ENCODE measurements around the gene SLF2.

DNA sequence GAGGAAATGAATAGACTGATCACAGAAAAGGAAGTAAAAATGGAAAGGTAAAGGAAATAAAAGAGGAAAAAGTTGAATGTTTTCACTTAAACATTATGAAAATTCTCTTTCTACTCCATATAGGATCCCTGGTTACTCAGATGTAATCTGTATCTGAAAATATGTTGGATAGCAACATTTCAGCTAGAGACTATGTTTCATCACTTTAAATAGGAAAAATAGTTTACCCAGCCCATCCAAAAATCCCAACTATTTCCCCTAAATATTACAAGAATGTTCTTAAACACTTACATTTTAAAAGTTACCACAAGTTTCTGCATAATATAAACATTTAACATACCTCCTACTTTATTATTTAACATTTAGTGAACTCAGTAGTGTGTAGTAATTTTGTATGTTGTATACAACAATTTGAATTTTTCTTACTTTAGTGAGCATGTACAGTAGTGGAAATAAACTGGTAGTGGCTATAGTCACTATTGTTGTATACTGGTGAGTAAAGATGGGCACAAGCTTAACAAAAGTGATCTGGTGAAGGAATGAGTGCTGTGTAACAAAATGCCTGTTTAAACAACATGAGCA, 27.1 kb downstream of the SLF2 start:
- TF ChIP-seq, protein P1, sequence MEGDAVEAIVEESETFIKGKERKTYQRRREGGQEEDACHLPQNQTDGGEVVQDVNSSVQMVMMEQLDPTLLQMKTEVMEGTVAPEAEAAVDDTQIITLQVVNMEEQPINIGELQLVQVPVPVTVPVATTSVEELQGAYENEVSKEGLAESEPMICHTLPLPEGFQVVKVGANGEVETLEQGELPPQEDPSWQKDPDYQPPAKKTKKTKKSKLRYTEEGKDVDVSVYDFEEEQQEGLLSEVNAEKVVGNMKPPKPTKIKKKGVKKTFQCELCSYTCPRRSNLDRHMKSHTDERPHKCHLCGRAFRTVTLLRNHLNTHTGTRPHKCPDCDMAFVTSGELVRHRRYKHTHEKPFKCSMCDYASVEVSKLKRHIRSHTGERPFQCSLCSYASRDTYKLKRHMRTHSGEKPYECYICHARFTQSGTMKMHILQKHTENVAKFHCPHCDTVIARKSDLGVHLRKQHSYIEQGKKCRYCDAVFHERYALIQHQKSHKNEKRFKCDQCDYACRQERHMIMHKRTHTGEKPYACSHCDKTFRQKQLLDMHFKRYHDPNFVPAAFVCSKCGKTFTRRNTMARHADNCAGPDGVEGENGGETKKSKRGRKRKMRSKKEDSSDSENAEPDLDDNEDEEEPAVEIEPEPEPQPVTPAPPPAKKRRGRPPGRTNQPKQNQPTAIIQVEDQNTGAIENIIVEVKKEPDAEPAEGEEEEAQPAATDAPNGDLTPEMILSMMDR (IDR thresholded peaks at IDR 0.05) = no peak
- TF ChIP-seq, protein P2, sequence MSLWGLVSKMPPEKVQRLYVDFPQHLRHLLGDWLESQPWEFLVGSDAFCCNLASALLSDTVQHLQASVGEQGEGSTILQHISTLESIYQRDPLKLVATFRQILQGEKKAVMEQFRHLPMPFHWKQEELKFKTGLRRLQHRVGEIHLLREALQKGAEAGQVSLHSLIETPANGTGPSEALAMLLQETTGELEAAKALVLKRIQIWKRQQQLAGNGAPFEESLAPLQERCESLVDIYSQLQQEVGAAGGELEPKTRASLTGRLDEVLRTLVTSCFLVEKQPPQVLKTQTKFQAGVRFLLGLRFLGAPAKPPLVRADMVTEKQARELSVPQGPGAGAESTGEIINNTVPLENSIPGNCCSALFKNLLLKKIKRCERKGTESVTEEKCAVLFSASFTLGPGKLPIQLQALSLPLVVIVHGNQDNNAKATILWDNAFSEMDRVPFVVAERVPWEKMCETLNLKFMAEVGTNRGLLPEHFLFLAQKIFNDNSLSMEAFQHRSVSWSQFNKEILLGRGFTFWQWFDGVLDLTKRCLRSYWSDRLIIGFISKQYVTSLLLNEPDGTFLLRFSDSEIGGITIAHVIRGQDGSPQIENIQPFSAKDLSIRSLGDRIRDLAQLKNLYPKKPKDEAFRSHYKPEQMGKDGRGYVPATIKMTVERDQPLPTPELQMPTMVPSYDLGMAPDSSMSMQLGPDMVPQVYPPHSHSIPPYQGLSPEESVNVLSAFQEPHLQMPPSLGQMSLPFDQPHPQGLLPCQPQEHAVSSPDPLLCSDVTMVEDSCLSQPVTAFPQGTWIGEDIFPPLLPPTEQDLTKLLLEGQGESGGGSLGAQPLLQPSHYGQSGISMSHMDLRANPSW (CRISPR knock-in tag; conservative IDR thresholded peaks at IDR 0.05; ENCODE audit: low read depth) = no peak
- TF ChIP-seq, protein P3, sequence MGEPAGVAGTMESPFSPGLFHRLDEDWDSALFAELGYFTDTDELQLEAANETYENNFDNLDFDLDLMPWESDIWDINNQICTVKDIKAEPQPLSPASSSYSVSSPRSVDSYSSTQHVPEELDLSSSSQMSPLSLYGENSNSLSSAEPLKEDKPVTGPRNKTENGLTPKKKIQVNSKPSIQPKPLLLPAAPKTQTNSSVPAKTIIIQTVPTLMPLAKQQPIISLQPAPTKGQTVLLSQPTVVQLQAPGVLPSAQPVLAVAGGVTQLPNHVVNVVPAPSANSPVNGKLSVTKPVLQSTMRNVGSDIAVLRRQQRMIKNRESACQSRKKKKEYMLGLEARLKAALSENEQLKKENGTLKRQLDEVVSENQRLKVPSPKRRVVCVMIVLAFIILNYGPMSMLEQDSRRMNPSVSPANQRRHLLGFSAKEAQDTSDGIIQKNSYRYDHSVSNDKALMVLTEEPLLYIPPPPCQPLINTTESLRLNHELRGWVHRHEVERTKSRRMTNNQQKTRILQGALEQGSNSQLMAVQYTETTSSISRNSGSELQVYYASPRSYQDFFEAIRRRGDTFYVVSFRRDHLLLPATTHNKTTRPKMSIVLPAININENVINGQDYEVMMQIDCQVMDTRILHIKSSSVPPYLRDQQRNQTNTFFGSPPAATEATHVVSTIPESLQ (CRISPR knock-in tag; IDR thresholded peaks at IDR 0.05) = no peak
- no peak for TF ChIP-seq ESRRA (CRISPR knock-in tag; IDR thresholded peaks at IDR 0.05; ENCODE audit: borderline replicate concordance)
- TF ChIP-seq, protein P4, sequence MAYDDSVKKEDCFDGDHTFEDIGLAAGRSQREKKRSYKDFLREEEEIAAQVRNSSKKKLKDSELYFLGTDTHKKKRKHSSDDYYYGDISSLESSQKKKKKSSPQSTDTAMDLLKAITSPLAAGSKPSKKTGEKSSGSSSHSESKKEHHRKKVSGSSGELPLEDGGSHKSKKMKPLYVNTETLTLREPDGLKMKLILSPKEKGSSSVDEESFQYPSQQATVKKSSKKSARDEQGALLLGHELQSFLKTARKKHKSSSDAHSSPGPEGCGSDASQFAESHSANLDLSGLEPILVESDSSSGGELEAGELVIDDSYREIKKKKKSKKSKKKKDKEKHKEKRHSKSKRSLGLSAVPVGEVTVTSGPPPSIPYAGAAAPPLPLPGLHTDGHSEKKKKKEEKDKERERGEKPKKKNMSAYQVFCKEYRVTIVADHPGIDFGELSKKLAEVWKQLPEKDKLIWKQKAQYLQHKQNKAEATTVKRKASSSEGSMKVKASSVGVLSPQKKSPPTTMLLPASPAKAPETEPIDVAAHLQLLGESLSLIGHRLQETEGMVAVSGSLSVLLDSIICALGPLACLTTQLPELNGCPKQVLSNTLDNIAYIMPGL (CRISPR knock-in tag; IDR thresholded peaks at IDR 0.05) = no peak
- TF ChIP-seq SP1 (CRISPR knock-in tag; conservative IDR thresholded peaks at IDR 0.05) = no peak
- TF ChIP-seq, protein P5, sequence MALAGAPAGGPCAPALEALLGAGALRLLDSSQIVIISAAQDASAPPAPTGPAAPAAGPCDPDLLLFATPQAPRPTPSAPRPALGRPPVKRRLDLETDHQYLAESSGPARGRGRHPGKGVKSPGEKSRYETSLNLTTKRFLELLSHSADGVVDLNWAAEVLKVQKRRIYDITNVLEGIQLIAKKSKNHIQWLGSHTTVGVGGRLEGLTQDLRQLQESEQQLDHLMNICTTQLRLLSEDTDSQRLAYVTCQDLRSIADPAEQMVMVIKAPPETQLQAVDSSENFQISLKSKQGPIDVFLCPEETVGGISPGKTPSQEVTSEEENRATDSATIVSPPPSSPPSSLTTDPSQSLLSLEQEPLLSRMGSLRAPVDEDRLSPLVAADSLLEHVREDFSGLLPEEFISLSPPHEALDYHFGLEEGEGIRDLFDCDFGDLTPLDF (CRISPR knock-in tag; IDR thresholded peaks at IDR 0.05) = no peak
- TF ChIP-seq, protein P6, sequence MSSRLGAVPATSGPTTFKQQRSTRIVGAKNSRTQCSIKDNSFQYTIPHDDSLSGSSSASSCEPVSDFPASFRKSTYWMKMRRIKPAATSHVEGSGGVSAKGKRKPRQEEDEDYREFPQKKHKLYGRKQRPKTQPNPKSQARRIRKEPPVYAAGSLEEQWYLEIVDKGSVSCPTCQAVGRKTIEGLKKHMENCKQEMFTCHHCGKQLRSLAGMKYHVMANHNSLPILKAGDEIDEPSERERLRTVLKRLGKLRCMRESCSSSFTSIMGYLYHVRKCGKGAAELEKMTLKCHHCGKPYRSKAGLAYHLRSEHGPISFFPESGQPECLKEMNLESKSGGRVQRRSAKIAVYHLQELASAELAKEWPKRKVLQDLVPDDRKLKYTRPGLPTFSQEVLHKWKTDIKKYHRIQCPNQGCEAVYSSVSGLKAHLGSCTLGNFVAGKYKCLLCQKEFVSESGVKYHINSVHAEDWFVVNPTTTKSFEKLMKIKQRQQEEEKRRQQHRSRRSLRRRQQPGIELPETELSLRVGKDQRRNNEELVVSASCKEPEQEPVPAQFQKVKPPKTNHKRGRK (CRISPR knock-in tag; IDR thresholded peaks at IDR 0.05; ENCODE audit: borderline replicate concordance) = no peak
- TF ChIP-seq, protein P7, sequence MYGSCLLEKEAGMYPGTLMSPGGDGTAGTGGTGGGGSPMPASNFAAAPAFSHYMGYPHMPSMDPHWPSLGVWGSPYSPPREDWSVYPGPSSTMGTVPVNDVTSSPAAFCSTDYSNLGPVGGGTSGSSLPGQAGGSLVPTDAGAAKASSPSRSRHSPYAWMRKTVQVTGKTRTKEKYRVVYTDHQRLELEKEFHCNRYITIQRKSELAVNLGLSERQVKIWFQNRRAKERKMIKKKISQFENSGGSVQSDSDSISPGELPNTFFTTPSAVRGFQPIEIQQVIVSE (CRISPR knock-in tag; IDR thresholded peaks at IDR 0.05; ENCODE audit: borderline replicate concordance) = no peak
- TF ChIP-seq MXD4 (CRISPR knock-in tag; IDR thresholded peaks at IDR 0.05; ENCODE audit: borderline replicate concordance) = no peak
- no peak for TF ChIP-seq GABPB1 (CRISPR knock-in tag; IDR thresholded peaks at IDR 0.05)
- TF ChIP-seq ELF4 (CRISPR knock-in tag; IDR thresholded peaks at IDR 0.05; ENCODE audit: low read depth) = no peak
- no peak for TF ChIP-seq CREB1 (CRISPR knock-in tag; IDR thresholded peaks at IDR 0.05)
- TF ChIP-seq, protein P8, sequence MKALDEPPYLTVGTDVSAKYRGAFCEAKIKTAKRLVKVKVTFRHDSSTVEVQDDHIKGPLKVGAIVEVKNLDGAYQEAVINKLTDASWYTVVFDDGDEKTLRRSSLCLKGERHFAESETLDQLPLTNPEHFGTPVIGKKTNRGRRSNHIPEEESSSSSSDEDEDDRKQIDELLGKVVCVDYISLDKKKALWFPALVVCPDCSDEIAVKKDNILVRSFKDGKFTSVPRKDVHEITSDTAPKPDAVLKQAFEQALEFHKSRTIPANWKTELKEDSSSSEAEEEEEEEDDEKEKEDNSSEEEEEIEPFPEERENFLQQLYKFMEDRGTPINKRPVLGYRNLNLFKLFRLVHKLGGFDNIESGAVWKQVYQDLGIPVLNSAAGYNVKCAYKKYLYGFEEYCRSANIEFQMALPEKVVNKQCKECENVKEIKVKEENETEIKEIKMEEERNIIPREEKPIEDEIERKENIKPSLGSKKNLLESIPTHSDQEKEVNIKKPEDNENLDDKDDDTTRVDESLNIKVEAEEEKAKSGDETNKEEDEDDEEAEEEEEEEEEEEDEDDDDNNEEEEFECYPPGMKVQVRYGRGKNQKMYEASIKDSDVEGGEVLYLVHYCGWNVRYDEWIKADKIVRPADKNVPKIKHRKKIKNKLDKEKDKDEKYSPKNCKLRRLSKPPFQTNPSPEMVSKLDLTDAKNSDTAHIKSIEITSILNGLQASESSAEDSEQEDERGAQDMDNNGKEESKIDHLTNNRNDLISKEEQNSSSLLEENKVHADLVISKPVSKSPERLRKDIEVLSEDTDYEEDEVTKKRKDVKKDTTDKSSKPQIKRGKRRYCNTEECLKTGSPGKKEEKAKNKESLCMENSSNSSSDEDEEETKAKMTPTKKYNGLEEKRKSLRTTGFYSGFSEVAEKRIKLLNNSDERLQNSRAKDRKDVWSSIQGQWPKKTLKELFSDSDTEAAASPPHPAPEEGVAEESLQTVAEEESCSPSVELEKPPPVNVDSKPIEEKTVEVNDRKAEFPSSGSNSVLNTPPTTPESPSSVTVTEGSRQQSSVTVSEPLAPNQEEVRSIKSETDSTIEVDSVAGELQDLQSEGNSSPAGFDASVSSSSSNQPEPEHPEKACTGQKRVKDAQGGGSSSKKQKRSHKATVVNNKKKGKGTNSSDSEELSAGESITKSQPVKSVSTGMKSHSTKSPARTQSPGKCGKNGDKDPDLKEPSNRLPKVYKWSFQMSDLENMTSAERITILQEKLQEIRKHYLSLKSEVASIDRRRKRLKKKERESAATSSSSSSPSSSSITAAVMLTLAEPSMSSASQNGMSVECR (CRISPR knock-in tag; IDR thresholded peaks at IDR 0.05; ENCODE audit: borderline replicate concordance) = no peak

Measured in WTC11 (cell line).